Pons (tissue), 1 donor: ENCODE measurements around the gene PDSS2.

Experiments used
- DNase-seq: peaks from one replicate; pipeline ENCODE4 v3.0.0-alpha.2; 2016; ENCODE audit warnings: low spot score

Gene PDSS2

DNA sequence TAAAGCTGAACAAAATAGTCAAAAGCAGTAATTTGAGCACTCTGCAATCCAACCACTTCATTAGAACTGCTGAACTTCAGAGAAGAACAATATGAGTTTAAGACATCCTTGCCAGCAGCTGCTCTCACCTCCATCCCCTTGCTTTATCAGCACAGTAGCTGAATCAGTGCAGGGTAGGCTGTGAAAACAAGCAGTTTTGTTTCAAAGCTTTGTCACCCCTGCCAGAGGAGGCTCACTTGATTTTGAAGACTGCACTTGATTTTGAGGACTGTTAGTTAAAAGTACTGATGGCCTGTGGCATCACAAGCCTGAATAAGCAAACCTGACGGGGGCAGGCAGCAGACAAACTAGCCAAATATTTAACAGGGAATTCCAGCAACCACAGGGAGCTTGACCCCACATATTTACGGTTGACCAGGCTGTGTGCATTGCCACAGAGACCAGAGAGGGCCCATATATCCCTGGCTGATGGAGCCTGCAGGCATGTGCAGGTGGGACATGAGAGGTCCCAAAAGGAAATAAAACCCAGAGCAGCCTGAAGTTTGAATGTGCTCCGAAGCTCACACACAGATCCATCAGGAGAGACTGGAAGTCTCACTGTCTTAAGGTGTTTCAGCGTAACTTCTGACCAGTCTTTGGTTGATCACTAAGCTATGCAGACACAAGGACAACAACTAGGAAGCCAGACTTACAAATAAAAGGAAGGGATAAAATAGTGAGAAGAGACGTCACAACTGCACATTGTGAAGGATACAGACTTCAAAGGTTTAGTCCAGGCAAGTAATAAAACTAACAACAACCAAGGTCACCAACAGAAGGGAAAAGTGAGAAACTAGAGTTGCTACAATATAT is 97.4 kb downstream of the PDSS2 start:
- no peak for DNase-seq

DNA sequence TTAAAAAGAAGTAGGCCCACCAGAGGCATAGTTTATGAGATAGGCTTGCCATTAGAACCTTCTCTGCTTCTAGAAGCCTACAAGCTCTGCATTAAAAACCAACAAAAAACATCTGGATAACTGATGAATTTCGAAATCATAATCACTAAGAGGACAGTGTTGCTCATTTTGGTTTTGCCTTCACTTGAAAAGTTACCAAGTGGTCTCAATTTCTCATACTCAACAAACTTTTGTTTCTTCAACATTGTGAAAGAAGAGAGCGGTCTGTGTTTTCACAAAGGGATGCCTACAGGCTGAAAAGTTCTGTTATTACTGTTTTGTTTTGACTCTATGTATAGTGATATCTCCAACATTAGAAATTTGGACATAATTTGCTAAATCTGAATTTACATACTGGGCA is 98.9 kb downstream of the PDSS2 start:
- no peak for DNase-seq

DNA sequence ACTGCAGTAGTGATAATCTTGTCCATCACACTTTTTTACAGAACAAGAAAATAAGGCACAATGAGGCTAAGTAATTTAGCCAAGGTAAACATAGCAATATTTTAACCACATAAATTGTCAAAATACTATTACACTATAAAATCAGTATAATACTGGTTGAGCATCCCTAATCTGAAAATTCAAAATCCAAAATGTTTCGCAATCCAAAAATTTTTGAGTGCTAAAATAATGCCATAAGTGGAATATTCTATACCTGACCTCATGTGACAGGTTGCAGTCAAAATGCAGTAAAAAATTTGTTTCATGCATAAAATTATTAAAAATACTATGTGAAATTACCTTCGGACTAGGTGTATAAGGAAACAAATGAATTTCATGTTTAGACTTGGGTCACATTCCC is 101.5 kb downstream of the PDSS2 start:
- no peak for DNase-seq

DNA sequence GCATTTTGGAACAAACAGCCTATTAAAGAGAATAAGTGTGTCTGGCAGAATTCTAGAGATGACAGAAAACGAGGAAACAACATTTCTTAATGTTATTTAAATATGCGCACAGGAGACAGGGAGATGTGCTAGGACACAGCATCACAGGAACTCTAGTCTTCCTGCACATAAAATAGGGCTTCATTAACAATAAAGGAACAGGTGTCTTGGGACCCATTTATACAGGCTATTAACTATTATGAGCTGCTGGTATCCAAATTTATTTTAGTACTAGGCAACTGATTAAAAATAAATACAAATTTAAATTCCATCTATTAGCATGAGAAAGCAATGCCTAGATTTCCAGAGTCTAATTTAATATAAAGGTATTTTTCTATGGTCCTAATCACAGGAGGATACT is 102.3 kb downstream of the PDSS2 start:
- no peak for DNase-seq

DNA sequence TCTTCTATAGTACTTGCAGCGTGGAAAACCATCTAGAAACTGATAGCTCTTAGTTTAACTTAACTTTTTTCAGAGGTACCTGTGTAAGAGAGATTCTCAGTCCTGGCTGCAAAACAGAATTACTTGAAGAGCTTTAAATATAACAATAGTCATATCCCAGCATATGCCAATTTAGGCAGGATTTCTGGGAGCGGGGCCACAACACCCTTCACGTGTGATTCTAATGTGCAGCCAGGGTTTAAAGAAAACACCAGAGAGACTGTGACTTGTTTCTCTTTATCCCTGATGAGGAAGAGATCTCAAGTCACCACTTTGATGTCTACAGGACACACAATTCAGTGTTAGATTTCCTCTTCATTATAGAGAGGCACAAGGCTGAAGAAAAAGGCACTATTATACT is 103.7 kb downstream of the PDSS2 start:
- DNase-seq, result no peak

DNA sequence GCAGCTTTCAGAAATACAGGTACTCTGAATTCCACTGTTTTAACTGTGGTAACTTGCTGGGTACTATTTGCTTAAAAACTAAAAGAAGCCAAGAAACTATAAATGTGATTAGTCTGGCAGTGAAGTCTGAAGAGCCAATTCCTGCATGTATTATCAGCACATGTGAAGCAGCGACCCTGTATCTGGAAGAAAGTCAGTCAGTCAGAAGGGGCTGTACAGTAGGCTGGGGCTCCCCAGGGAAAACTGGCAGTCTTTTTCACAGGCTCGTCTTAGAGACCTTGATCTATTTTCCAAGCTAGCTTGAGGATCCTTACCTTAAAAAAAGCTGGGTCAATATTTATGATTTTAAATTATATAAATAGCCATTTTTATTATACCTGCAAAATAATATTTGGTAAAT is 104.9 kb downstream of the PDSS2 start:
- no peak for DNase-seq

DNA sequence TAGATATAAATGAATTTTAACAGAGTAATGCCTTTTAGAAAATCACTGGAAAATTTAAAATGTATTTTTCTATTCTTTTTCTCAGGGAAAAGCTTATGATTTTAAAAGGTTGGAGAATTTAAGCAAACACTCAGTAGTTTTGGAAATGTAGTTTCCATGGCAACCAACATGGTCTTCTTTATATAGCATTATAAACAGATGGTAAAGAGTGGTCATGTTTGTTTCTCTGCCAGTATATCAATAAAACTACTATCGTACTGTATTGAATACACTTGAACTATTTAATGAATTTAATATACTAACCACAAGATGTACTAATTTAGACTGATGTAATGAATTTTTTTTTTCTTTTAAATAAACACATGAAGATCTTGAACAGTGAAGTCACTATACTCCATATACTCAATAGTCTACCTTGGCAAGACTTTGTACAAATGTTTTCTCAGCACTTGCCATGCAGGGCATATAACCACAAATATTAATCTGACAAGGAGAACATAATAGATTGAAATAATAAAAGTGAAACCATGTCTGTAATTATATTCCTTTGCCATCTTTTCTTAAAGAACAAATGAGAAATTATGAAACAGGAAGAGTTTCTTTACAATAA is 105.5 kb downstream of the PDSS2 start:
- no peak for DNase-seq

DNA sequence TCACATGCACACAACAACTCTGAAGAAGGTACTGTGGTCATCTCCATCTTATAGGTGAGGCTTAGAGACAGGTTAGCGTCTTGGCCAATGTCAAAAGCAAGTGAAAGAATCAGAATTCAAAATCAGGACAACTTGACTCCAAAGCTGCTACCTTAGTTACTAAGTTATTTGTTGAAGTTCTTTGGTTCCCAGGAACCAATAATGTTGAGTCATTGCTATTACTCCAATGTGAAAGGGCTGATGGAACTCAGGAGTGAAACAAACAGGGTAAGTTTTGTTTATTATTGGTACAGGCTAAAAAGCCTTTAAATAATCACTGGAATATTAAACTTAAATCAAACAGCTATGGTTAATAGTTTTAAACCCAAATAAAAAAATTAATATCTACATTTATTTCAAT is 111.1 kb downstream of the PDSS2 start:
- DNase-seq, result no peak

DNA sequence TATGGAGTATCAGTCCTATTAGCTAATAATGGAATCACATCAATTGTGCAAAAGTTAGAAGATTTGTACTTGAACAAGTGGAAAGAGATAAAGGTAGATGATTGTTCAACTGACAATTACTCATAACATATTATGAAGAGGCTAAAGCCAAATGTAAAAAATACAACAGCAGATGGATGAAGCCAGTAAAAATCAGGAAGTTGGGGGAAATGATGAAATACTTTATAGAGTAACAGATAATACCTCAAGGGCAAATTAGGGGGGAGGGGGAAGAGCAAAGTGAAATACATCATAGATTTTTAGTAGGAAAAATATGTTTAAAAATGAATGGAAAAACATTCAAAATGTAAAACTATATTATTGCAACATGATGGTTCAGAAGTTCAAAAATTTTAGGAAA is 114.0 kb downstream of the PDSS2 start:
- no peak for DNase-seq

DNA sequence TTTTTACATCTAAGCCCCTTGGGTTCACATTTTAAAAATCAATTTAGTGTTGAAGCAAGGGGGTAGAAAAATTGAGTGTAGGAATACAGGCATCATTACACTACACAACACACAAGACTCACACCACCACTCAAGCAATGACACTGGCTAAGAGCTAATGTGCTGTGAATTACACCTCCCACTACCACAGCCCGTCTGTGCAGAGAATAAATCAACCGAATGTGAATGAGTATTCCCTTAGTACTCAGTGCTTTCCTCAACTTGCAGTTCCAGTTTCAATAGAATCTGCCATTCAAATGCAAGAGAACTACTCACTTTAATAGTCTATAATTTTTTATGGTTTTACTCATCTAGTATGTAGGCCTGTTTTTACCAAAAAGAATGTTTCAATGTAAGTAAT is 114.4 kb downstream of the PDSS2 start:
- DNase-seq, result no peak

DNA sequence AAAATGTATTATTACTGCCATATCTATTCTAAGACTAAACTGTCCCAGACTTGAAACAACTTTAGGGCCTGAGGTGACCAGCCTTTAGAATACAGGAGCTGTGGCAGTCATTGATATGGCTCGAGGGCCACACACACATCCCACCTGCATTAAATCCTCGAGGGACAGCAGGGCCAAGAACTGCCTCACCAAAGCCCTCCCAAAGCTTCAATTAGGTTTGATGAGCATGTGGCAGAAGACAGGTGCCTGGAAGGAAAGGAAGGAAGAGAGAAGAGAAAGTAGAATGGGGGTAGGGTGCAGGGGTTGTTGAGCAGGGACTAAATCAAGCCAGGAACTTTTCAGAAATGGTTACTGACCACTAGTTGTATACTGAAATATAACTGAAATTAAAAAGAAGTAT is 115.0 kb downstream of the PDSS2 start:
- DNase-seq, result no peak

DNA sequence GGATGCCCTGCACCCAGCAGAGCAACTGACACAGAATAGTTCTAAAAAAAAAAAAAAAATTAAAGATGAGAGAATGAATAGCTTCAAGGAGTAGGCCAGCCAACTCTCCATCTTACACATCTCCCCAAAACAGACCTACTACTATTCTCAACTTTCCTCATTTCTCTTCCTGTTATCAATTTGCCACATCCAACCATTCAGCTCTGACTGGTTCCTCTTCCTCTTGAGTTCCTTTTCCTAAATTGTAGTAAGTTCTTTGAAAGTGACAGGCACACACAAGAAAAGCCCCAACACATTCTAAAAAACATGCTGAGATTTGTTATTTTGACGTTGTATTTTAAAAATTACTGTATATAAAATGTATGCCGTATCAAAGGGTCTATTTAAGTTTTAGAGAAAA is 117.2 kb downstream of the PDSS2 start:
- no peak for DNase-seq

DNA sequence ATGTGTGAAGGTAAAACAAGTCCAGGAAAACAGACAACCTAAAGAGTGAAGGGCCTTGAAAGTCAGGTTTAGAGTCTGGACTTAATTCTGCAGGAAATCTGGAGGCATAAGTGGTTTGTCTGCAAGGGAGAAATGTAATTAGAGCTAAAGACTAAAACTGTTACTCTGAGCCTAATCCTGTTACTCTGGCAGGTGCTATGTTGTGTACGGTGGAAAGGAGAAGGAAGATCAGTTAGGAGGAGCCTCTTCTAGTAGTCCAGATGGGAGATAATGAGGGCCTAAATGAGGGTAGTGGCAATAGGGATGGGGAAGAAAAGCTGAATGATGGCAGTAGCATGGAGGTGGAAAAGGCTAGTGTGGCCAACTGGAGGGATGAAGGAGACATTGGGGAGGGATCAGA is 118.5 kb downstream of the PDSS2 start:
- no peak for DNase-seq

DNA sequence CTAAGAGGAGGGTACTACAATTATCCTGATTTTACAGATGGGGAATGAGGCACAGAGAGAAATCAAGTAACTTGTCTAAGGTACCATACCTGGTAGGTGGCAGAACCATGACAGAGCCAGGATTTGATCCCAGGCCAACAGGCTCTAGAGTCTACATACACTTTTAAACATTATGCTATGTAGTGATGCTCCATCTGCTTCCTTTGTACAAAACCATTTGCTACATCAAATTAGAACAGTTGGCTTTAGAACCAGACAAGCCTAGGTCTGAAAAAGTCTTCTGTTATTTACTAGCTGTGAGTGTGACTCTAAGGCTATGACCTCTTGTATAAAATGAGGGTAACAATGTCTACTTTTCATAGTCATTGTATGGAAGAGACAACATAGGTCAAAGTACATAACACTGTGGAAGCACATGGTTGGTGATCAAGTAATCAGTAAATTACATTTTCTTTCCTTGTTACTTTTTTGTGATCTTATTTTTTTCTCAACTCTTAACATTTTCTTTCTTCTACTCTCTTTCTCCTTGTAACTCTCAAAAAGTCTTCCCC is 122.1 kb downstream of the PDSS2 start:
- DNase-seq, result no peak

DNA sequence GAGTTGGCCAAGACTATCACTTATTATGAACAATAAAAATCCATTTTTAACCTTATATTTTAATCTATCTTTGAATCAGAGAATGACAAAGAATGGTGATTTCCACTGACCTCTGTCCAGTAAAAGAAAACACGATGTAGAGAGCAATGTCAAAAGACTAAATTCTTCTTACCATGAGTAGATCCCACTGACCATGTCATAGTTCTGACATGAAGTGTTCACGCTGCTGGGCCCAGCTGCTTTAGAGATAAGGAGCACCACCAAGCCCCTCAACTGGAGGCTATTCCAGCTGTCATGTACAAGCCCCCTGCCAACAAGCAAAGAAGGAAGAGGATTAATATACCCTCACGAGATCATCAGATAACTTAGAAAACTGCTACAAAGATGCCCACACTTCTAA is 125.3 kb downstream of the PDSS2 start:
- no peak for DNase-seq

DNA sequence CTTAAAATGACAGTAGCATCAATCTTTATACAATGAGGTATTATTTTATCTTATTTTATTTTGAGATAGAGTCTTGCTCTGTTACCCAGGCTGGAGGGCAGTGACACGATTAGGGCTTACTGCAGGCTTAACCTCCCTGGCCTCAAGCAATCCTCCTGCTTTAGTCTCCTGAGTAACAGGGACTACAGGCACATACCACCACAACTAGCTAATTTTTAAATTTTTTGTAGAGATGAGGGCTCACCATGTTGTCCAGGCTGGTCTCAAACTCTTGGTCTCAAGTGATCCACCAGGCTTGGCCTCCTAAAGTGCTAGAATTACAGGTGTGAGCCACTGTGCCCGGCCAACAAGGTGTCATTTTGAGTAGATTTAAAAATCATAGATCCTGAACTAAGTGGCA is 125.9 kb downstream of the PDSS2 start:
- no peak for DNase-seq

DNA sequence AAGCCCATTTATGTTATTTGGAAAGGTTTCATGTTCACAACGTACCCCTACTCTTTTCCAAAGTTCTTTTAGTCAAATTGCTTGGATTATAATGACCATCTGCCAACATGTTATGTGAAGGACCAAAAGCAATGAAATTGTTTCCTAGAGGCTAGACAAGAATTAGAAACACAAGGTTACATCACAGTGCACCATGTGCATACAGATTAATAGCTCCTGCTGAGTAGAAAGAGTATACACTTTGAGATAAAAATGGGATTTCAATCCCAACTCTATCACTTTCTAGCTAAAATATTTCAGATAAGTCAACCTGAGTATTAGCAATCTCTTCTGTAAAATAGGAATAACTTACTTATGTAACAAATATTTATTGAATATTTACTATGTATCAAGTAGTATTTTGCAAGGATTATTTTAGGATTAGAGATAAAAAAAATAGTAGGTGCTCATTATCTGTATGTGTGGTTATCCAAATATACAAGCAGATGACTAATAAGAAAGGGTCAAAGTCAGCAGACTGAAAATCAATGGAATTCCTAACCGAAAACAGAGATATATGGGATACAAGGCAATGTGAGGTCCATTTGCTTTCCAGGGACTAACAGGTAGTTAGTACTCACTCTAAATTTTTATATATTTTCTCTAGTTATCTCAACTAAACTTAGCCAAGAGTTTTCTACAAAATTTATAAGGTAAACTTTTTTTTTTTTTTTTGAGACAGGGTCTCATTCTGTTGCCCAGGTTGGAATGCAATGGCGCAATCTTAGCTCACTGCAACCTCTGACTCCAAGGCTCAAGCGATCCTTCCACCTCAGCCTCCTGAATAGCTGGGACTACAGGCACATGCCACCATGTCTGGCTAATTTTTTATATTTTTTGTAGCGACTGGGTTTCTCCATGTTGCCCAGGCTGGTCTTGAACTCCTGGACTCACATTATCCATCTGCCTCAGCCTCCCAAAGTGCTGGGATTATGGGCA is 127.7 kb downstream of the PDSS2 start:
- DNase-seq, result no peak

DNA sequence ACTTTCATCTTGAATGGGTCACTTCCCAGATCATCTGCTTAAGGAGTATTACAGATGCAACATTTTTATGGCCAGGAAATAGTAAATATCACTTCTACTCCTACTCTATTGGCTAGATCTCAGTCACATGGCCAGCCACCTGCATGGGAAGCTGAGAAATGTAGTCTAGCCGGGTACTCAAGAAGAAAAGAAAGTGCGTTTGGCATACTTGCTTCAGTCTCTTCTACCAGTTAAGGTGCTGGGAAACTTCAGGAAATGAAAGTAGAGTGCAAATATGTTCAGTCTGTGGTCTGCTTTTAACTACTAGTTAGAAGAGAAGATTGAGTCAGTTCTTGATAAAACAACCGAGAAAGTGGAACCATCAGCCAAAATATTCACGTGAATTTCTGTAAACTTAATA is 129.2 kb downstream of the PDSS2 start:
- no peak for DNase-seq

DNA sequence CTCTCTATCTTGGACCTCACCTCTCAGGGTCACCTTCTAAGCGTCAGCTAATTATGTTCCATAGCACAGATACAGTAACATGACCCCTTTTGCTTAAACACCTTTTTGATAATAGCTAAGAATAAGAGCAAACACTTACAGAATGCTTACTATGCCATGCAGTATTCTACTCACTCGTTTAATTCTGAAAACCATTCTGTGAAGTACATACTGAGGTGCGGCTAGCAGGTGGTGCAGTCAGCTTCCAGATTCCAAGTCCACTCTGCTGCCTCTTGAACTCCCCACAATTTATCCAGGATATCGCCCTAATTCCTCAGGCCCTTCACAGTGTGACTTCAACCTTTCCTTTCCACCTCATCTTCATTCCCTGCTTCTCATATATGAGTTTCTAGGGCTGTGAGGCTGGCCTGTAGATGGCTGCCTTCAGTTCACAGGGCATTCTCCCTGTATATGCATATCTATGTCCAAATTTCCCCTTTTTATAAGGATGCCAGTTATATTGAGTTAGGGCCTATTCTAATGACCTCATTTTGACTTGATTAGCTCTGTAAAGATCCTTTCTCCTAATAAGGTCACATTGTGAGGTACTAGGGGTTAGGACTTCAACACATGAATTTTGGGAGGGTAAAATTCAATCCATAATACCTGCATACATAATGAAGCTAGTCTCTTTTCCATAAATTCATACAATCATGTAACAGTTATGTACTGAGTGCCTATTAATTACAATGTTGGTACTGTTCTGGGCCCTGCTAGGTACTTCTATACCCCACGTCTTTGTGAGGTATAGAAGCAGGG is 130.1 kb downstream of the PDSS2 start:
- DNase-seq, result no peak

DNA sequence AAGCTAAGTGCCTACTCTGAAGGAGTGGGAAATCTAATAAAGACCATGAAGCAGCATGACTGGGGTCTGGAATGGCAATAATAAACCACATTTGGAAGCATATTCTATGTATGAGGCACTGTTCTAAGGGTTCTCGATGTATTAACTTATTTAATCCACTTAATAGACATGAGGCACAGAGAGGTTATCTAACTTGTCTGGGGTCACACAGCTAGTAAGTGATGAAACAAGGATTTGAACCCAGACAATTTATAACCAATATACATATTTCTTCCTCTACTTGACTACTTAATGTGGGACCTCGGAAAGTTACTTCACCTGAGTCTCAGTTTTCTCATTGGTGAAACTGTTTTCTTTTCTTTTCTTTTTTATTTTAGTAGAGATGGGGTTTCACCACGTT is 131.3 kb downstream of the PDSS2 start:
- no peak for DNase-seq

DNA sequence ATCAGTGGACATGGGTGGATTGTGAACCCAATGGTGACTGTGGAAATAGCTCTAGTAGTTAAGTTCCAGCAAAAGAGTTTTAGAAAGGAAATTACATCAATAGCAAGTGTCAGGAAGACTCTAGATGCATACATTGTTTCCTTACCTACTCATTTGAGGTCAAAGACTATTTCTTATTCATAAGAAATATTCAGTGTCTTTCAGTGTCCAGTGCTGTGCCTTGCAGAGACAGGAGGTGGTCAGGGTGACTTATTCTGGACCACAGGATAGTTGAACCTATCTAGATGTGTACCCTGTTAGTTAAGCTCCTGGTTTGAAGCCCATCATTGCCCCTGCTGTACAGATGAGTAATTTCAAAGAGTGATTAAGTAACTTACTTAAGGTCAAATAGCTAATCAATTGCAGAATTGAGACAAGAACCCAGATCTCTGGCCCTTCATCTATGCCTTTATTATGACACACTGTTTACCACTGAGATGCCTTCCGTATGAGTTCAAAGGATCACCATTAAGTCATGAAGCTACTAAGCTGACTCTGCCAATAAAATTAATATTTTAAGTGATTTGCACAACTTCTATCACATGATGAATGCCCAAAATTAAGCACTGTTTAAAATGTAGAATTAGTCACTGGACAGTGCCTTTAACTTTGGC is 136.1 kb downstream of the PDSS2 start:
- no peak for DNase-seq
